Left cardiac atrium (tissue), 4 donors: Measurements from ENCODE around the gene RECQL5. TPM values are rescaled to one million over a fixed set of nuclear protein-coding genes. Genes with fewer than 3 reads are reported as not detected.
"Not testable (repeated sequence)": the region's sequence is repeated elsewhere in the genome, so short reads cannot be mapped to it uniquely, and the experiment has no call there.

ENCODE experiments used
- ATAC-seq, 2 donors: fragments of 200-7000 bp; cut with Tn5 transposase; one replicate each; pipeline ENCODE4 v1.9.1; 2020; ENCODE audit warnings: mild to moderate bottlenecking in 2 of 2, moderate library complexity in 2 of 2
- DNase-seq: peaks from one replicate; pipeline ENCODE4 v3.0.0-alpha.2; 2020
- intact Hi-C, 2 donors: fragments of 100-400 bp; cut with DNase I; formaldehyde crosslinking; loops; one replicate each; pipeline versions ENCODE4 v1.14.1 to v1.15.1; 2022 to 2023
- total RNA-seq, 2 donors: library from RNA; stranded (reverse); fragmentation: NEBNext Ultra II Directional; extraction: Animal tissue kit (Norgen Biotek cat#: 25700); gene quantifications; one replicate each; pipeline ENCODE4 v1.2.1, GENCODE V29; 2021
- donor health status: DM: no; HTN: yes; CAD: no.
- donor health status: DM: no; HTN: yes; CAD: no; lungs with severe emphysema.
- donor health status: DM: yes; HTN: yes; CAD: no.
- donor health status: Dilated cardiomyopathy.

RECQL5 gene
- total RNA-seq, 2 donors from 2014 or later = 11.3 to 15.5 TPM

DNA sequence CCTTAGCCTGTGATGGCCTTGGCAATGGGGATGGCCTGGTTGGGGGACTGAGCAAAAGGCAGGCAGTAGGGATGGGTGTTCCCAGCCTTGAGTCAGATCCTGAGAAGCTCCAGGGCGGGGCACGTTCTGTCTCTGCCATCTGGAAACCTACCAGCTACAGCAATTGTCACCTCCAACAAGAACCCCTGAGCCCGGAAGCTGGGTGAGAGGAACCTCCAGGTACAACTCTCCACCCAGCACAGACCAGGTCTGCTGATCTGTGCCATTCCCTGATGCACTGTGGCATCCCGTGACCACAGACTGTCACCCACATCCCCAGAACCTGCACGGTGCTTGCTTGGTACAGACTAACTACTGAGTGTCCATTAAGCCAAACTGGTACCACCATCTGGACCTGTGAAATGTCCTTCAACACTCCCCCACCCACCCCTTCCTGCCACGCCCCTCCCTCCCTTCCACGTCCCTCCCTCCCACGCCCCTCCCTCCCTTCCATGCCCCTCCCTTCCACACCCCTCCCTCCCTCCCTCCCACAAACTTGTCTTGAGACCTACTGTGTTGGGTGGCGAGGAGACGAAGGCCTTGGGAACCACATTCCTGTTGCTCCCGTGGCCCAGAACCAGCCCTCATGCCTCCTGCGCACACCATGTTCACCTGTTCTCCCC is 62.8 kb downstream of the RECQL5 start:
- ATAC-seq (peak in 1 of 2 donors; percentile 34), DNase-seq (no peak)
- intact Hi-C loops = no loop called here

DNA sequence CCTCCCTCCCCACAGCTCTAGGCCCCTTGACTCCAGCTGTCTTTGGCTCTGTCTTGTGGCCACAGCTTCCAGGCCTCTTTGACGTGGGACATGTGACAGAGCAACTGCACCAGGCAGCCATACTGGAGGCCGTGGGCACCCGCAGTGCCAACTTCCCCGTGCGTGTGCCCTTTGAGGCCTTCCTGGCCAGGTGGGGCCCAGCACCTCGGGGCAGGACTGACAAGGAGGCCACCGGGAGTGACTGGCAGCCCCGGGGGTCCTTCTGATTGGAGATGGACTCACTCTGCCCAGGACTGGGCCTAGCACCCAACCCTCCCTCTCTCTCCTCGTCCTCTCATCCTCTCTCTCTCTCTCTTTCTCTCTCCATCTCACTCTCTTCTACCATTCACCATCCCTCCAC is 63.8 kb downstream of the RECQL5 start:
- DNase-seq (no peak), ATAC-seq (peak in 1 of 2 donors; percentile 5)
- intact Hi-C loops = no loop called here

DNA sequence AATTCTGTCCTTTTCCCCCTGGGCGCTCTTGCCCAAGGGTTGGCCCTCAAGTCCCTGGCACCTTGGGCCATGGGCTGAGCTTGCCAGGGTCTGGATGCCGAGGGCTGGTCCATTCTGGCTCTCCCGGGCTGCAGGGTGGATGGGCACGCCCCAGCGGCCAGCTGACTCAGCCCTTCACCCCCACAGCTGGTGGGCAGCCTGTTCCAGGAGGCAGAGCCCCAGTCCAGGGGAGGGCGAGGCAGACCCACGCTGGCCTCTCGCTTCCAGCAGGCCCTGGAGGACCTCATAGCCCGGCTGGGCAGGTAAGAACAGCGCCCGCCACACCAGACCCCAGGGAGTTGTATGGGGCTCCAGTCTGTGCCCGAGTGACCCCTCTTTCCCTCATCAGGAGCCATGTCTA is 64.3 kb downstream of the RECQL5 start:
- DNase-seq = no peak
- intact Hi-C loops = no loop called here
- ATAC-seq = peak in 1 of 2 donors; percentile 13

GRCh38 chr17:75601057-75601987 is 65.6 kb downstream of the RECQL5 start:
- DNase-seq (no peak), ATAC-seq (peak in 1 of 2 donors; percentile 36)
- intact Hi-C loops = no loop called here

GRCh38 chr17:75596320-75597087 is 70.5 kb downstream of the RECQL5 start:
- ATAC-seq (peak in 1 of 2 donors; percentile 4), DNase-seq (no peak)
- intact Hi-C loops = no loop called here

DNA sequence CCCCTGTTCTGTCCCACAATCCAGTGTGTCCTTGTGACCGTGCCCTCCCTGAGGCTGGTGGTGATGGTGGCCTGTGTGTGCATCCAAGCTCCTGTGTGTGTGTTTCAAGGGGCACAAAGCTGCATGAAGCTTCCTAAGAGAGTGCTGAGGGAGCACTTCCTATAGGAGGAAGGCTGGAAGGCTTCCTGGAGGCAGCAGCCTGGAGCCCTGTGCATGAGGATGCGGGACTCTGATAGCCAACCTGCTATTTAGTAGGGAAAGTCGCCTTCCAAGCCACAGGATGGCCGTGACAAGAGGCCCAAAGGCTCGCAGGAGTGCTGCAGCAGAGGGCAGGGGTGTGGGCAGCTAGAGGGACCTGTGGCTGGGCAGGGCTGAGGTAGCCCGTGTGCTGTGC is 71.0 kb downstream of the RECQL5 start:
- ATAC-seq (no peak), DNase-seq (no peak)
- intact Hi-C loops = no loop called here

DNA sequence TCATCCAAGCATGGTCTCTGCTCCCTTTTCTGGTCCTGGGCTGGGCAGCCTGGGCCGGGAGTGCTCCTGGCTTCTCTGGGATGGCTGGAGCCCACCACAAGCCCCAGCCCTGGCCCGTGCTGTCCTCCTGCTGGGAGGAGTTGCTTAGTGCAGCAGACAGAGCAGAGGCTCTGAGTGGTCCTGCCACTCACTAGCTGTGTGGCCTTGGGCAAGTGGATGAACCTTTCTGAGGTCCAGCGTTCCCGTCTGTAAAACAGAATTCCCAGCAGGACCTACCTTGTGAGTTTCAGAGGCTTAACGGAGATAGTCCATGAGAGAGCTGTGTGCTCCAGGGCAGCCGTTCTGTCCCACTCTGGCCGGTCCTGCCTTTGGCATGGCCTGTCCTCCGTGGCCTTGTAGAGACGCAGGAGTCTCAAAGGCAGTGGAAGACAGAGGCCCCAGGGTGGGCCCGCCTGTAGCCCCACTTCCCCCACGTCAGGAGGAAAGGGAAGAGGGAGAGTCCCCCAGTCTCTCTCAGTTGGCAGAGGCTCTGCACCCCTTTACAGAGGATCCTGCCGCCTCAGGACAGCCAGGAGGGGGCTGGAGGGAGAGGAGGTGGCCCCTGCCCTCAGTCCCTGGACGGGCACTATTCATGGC is 71.6 kb downstream of the RECQL5 start:
- ATAC-seq (no peak), DNase-seq (no peak)
- intact Hi-C loops = no loop called here

- ATAC-seq (no peak), DNase-seq (no peak)
- intact Hi-C loops = no loop called here
These were observed 72.3 kb downstream of the RECQL5 start for GRCh38 chr17:75594499-75595283.

DNA sequence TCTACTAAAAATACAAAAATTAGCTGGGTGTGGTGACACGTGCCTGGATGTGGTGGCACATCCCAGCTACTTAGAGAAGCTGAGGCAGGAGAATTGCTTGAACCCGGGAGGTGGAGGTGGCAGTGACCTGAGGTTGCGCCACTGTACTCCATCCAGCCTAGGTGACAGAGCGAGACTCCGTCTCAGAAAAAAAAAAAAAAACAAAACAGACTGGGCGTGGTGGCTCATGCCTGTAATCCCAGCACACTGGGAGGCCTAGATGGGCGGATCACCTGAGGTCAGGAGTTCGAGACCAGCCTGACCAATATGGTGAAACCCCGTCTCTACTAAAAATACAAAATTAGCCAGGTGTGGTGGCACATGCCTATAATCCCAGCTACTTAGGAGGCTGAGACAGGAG is 73.5 kb downstream of the RECQL5 start:
- DNase-seq, ATAC-seq, intact Hi-C loops: not testable (repeated sequence)

DNA sequence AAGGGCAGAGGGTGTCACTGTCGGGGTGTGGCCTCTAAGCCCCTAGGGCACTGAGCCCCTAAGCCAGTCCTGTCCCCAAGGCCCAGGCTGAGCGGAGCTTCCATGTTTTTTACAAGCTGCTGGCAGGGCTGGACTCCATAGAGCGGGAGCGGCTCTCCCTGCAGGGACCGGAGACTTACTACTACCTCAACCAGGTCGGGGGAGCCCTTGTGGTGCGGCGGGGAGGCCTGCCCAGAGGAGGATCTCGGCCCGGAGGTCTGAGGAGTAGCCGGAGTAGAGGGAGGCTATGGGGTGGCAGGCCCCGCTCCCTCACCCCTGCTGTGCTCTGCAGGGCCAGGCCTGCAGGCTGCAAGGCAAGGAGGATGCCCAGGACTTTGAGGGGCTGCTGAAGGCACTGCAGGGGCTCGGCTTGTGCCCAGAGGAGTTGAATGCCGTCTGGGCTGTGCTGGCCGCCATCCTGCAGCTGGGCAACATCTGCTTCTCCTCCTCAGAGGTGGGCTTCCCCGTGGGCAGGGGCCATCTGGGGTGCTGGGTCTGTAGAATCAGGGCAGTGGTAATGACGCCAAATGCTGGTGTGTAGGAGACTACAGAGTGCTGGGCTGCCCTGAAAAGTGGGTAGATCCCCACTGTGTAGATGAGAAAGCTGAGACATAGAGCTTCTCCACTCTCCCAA is 74.5 kb downstream of the RECQL5 start:
- DNase-seq = no peak
- intact Hi-C loops = no loop called here
- ATAC-seq = no peak

DNA sequence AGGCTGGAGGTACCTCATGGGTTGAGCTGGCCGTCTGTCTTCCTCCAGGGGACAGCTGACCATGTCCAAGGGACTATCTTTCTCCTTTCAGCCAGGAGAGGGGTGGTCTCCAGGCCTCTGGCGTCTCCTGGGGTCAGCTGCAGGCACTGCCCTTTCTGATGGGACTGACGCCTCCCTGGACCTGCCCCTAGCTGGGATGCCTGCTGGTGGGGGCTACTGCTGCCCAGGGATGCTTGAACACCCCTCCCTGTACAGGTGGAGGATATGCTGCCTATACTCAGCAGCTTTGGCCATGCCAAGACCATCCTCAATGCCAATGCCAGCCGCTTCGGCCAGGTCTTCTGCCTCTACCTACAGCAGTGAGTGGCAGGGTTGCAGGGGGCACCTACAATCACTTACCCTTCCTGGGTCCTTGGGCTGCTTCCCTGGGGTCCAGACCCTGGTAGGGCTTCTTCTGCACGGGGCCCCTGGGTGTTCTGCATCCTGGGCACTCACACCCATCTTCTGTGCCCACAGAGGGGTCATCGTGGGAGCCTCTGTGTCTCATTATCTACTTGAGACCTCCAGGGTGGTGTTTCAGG is 75.1 kb downstream of the RECQL5 start:
- ATAC-seq (no peak), DNase-seq (no peak)
- intact Hi-C loops = no loop called here

DNA sequence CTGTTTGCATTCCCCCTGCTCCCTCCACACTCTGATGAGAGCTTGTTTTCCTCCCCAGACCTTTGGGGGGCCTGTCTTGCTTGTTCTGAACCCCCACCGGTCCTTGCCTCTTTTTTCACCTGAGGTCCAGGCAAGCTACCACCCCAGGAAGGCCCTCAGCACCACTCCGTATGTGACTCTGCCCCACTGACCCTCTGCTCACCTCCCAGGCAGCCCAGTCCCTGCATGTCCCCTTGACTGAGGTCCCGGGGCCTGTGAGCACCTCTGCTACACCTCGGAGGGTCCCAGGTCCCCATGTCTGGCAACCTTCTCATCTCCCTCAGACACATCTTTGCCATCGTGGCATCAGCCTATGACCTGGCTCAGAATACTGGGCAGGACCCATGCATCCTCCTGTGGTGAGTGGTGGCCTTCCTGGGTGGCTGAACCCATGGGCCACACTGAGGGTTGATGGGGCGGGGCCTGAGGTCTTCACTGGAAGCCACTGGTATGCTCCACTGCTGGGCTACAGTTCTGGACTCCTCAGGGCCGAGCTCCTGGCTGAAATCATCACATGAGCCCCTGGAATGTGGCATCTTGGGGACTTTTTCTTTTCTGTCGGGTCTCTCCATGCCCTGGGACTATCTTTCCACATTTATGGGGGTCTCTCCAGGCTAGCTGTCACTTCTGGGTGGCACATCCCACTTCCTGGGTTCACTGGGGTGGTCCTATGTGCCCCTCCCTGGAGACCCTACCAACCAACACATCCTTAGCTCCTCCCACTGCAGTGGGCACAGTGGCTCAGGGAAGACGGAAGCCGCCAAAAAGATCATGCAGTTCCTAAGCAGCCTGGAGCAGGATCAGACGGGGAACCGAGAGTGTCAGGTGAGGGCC is 75.9 kb downstream of the RECQL5 start:
- no peak for DNase-seq
- ATAC-seq = no peak
- intact Hi-C loops = no loop called here

- no peak for ATAC-seq
- intact Hi-C loops = no loop called here
- no peak for DNase-seq
These were observed 76.6 kb downstream of the RECQL5 start for GRCh38 chr17:75590314-75590761.

- peak; percentile 48 for DNase-seq
- ATAC-seq = no peak
- intact Hi-C loops = loop anchor here in 1 of 2 donors (2.0 to 5.0 kb wide), 2 partner anchors 63 to 163 kb away; partner anchors contain the start of gene LLGL2
These were observed 77.0 kb downstream of the RECQL5 start for GRCh38 chr17:75589919-75590303.

GRCh38 chr17:75589012-75589918 is 77.7 kb downstream of the RECQL5 start:
- DNase-seq (peak; percentile 97), ATAC-seq (peak; percentile 89 to 91)
- intact Hi-C loops = loop anchor here in 1 of 2 donors (2.0 to 5.0 kb wide), 2 partner anchors 62 to 162 kb away; partner anchors contain the start of gene LLGL2
